Measurements from ENCODE around the gene RIMKLB.

DNA sequence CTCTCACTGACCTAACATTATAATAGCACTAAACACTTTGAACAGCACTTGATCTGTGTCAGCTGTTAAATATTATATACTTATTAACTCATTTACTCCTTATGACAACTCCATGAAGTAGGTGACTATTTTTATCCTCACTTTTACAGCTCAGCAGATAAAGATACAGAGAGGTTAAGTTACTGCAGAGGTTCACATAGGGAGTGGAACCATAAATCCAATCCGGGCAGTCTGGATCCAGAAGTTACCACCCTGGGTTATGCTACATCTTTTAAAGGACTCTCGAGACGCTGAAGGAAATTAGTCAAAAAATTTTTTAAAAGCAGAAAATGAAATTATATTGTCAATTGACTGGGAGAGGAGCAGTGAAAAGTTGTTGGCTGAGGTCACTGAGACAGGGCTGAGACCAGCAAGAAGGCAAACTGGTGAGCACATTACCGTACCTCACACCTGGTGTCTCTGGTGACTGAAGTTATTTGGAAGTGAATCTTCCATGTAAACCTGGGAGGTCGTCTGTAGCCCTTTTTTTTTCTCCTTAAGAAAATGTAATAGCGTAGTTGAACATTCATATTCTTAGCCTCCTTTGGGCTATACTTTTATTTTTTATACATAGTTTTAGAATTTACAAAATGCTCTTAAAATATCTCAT lies 1.2 kb upstream of the RIMKLB start:
- no peak for TF ChIP-seq CTCF (IDR thresholded peaks at IDR 0.05; ENCODE audit: low read length)
- TF ChIP-seq EZH2 (IDR thresholded peaks at IDR 0.05; ENCODE audit: borderline replicate concordance, low read length), result no peak
